GM18502 (cell line): ENCODE measurements around the gene SLC25A48.

Experiments used
- ATAC-seq: cut with Tn5 transposase; IDR thresholded peaks from one replicate; pipeline ENCODE4 v1.9.1; 2021; ENCODE audit warnings: mild to moderate bottlenecking; ENCODE audit not compliant: unreplicated experiment, poor library complexity

Gene SLC25A48, protein sequence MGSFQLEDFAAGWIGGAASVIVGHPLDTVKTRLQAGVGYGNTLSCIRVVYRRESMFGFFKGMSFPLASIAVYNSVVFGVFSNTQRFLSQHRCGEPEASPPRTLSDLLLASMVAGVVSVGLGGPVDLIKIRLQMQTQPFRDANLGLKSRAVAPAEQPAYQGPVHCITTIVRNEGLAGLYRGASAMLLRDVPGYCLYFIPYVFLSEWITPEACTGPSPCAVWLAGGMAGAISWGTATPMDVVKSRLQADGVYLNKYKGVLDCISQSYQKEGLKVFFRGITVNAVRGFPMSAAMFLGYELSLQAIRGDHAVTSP

GRCh38 chr5:135834639-135835529 lies at the start of gene SLC25A48:
Gene SLC25A48 (plus strand): TSS chr5:135834663. CDS start chr5:135834848, 185 bp downstream.
- ATAC-seq: no peak

DNA sequence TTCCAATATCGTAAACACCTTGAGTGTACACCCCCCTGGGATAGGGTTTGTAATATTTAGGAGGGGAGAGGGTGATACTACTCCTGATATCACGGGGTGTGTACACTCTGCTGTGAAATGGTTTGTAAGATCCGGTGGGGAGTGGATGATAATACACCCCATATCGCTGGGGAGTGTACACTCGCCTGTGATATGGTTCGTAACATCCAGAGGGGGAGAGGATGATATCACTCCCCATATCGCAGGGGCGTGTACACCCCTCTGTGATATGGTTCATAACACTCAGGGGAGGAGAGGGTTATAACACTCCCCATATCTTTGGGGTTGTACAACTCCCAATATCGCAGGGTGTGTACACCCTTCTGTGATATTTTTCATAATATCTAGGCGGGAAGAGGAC lies 33.8 kb upstream of the SLC25A48 start:
- ATAC-seq: no peak

- no peak for ATAC-seq
Measured at GRCh38 chr5:135810188-135810943, 24.1 kb upstream of the SLC25A48 start.

DNA sequence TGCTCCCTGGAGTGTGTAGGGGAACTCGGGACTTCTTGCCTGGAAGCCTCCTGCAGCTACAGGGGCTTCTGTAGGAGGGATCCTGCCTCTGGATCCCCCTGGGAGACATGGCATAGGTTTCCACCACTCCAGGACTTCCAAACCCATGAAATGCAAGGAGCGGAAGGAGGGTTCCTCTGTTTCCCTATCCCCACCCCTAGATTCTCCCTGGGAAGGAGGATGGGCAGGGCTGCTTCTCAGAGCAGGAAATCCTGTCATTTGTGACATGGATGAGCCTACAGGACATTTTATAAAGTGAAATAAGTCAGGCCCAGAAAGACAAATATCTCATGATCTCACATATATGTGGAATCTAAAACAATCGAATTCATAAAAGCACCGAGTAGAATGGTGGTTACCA lies 23.5 kb upstream of the SLC25A48 start:
- no peak for ATAC-seq

DNA sequence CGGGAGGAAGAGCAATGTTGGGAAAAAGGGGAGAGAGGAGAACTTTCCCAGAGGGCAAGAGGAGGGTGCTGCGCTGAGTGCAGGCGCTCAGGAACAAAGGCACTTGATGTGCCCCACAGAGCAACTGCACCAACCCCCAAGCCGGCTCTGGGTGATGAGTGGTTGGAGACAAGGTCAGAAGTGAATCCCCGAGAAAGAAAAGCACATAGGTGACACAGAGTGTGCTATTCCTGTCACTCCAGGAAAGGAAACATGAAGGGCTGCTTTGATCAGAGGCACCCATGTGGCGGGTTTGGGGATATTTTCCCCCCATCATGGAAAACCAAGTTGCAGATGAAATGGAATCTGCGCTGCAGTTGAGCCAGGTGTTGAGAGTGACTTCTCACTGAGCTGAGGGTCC lies 20.7 kb upstream of the SLC25A48 start:
- ATAC-seq: no peak

GRCh38 chr5:135814316-135814715 lies 20.1 kb upstream of the SLC25A48 start:
- ATAC-seq: no peak

DNA sequence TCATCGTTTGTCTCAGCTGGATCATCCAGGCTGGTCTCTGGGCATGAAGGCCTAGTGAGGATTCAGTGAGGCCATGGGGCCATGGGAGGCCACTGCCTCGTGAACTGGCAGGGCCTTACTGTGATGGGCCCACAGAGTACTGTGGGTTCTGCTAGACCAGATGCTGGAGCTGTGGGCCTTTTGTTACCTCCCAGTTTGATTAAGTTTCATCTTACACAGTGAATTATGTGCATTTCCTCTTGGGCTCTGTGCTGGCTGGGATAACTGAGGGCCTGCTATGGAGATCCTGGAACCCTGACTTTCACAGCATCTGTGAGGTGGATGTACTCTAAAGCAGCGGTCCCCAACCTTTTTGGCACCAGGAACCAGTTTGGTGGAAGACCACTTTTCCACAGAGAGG lies 19.7 kb upstream of the SLC25A48 start:
- no peak for ATAC-seq

DNA sequence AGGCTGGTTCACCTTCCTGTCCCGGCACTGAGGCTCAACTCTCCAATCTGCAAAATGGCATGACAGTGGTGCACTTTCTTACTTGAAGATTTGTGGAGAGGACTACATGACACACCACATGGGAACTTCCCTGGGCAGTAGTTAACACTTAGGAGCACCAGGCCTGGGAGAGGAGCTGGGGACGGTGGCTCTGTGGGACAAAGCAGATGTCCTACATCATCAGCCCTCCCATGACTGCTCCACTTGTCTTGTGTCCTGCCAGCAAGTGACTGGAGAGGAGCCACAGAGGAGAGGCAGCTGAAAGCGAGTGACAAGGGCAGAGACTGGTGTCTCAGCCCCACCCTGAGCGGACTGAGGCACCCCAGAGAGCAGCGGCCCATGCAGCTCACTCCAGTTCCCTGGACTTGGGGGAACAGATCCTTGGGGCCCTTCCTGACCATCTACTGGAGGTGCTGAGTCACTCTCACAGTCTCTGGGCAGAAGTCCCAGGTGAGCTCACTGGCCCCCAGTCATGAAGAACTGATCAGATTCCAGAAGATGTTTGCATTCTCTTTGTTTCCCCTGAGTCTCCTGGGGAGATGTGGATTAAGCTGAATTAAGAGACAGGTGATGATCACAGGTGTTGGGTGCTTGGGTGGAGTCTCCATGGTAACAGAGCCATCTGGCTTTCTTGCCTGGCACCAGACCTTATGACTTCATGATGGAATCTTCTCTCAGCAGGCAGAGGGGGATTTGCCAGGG lies 13.2 kb upstream of the SLC25A48 start:
- ATAC-seq: no peak

- ATAC-seq: no peak
Measured at GRCh38 chr5:135821802-135822201, 12.7 kb upstream of the SLC25A48 start.

DNA sequence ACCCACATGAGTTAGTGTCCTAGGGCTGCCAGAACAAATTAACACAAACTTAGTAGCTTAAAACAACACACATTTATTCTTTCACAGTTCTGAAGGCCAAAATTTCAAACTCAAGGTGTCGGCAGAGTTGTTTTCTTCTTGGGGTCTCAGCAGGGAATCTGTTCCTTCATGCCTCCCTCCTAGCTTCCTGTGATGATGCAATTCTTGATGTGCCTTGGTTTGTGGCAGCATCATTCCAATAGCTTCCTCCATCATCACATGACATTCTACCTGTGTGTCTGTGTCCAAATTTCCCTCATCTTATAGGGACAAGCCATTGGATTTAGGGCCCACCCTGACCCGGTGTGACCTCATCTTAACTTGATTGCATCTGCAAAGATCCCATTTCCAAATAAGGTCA lies 12.2 kb upstream of the SLC25A48 start:
- no peak for ATAC-seq

DNA sequence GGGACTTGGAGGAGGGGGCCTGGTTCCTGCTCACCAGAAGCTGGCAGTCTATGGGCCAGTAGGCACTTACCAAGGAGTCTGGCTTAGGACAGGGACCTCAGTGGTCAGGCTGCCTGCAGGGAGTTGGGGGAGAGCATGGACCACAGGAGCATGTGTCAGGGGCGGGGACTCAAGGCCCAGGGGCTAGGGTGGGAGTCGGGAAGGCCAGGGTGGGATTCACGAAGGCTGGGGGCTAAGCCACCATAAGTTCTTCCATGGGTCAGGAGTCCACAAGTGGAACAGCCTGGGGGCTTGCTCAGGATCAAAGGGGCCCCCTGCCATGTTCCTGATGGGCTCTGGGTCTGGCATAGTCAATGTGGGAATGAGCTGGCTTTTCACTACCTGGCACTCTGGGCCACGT lies 11.5 kb upstream of the SLC25A48 start:
- no peak for ATAC-seq

DNA sequence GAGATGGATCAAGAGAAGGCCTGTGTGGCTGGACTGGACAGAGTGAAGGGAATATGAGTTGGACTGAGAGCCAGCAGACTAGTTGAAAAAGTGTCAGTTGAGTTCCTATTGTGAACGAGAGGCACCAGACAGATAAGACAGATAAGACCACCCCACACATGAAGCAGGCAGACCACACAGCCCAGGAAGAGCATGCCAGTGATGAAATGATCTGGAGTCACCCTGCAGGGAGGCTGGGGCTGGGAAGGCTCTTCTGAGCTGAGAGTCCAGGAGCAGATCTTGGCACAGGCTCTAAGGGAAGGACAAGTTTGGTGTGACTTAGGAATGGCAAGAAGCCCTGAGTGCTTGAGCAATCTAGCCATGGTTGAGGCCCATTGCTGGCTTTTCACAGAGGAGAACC lies 10.6 kb upstream of the SLC25A48 start:
- ATAC-seq: no peak

DNA sequence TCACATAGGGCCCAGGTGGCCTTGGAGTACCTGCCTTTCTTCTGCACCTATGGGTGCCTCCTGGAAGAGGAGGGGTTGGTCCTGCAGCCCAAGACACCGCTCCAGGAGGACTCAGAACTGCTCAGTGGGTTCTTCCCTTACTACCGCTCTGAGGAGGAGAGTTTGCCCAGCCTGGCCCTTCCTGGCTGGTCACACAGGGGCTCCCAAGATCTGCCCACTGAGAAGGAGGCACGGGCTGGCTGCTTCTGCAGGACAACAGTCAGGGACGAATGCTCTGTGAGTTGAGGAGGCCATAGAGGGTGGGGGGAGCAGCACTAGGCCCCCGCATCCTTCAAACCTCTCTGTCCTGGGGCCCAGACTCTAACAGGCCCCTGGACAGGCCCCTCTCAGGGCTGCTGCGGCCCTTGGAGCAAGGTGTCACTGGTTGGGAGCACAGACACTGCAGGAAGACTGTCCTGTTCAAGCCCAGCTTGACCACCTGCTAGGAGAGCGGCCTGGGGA lies 9.9 kb upstream of the SLC25A48 start:
- ATAC-seq: no peak

- no peak for ATAC-seq
Measured at GRCh38 chr5:135825373-135826220, 8.9 kb upstream of the SLC25A48 start.

GRCh38 chr5:135826221-135826525 lies 8.3 kb upstream of the SLC25A48 start:
- ATAC-seq: no peak

- no peak for ATAC-seq
Measured at GRCh38 chr5:135826994-135827671, 7.3 kb upstream of the SLC25A48 start.

DNA sequence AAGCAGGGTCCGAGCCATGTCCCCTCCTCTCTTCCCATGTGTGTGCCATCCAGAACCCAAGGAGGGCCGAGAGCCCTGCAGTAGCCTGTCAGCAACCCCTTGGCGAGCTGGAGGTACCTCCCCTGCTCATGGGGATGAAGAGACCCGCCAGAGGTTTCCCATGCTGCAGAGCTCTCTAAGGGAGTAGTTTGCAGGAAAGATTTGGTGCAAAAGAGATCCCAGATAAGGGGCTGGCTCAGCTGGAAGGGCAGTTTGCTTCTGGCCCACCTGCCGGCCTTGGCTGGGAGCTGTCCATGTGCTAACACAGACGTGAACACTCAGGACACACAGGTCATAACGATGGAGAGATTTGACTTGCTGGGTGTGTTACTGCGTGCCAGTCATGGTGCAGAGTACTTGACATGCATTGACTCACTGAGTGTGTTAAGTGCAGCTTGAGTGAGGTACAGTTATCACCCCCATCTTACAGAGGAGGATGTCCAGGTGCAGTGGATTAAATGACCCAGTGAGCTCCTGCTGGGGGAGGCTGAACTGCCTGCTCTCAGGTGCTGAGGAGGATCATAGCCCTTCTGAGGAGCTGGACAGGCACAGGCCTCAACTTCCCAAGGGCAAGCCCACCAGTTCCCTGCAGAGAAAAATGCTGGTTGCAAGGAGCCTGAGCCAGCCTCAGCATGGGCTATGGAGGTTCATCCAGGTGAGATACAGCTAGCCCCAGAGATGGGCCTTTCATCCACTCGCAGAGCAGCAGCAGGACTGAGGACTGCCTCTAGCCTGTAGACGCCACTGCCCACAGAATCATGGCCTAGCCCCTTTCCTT lies 6.3 kb upstream of the SLC25A48 start:
- ATAC-seq: no peak

DNA sequence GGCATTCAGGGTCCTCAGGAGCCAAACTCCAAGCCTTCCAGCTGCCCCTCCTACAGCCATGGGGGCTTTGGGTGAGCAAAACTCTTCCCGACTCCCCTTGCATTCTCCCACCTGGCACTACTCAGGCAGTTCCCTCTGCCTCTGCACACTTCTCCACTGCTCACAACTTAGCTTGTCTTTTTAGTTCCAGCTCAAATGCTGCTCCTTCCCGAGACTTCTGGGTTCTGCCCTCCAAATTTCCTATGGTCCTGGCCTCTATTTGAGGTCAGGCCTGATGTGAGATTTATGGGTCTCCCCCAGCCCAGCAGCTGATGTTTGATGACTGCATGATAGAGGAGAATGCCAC lies 5.7 kb upstream of the SLC25A48 start:
- ATAC-seq: no peak
